Measurements from ENCODE around the gene HPRT1. TPM values are rescaled to one million over a fixed set of nuclear protein-coding genes. Genes with fewer than 3 reads are reported as not detected.

The HPRT1 gene
- total RNA-seq, 1 donor from 2014 or later, result 15.2 TPM

DNA sequence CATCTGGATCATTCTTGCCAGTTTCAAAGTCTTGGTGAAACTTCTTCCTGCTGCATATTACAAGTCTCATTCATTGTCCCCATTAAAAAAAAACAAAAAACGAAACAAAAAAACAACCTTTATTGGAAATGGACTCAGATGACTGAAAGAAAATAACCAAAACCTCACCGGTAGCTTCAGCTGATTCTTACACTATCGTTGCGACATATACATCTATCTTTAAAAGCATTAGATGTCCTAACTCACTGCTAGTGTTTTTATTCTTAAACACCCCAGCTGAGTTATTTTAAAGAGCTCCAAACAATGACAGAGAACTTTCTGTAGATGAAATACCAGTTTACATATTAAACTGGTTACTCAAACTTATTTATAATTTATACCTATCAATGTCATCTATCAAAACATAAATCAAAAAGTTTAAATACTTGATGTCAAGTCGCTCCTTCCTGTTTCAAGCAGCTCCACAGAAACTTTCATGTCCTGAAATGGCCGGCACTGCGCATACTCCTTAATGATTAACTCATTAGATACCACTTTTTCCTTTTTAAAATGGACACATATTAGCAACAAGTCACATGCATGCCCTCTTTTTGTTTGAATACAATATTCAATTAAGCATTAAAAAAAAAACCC, 87.2 kb downstream of the HPRT1 start:
- no peaks in the 10 kb centered on the region for H3K4me1 ChIP-seq
- no peak for DNase-seq
- intact Hi-C loops (cut with DNase I), result no loop called here
- no peak overlapping the region for H3K4me3 ChIP-seq
- H3K27me3 ChIP-seq, result peaks cover 20% of the 10 kb centered on the region
- H3K9me3 ChIP-seq, result no peaks in the 10 kb centered on the region
- no peak for ATAC-seq
- no peak overlapping the region for H3K27ac ChIP-seq
- TF ChIP-seq, protein P1, sequence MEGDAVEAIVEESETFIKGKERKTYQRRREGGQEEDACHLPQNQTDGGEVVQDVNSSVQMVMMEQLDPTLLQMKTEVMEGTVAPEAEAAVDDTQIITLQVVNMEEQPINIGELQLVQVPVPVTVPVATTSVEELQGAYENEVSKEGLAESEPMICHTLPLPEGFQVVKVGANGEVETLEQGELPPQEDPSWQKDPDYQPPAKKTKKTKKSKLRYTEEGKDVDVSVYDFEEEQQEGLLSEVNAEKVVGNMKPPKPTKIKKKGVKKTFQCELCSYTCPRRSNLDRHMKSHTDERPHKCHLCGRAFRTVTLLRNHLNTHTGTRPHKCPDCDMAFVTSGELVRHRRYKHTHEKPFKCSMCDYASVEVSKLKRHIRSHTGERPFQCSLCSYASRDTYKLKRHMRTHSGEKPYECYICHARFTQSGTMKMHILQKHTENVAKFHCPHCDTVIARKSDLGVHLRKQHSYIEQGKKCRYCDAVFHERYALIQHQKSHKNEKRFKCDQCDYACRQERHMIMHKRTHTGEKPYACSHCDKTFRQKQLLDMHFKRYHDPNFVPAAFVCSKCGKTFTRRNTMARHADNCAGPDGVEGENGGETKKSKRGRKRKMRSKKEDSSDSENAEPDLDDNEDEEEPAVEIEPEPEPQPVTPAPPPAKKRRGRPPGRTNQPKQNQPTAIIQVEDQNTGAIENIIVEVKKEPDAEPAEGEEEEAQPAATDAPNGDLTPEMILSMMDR (IDR thresholded peaks at IDR 0.05), result no peak
- H3K36me3 ChIP-seq, result no peaks in the 10 kb centered on the region

DNA sequence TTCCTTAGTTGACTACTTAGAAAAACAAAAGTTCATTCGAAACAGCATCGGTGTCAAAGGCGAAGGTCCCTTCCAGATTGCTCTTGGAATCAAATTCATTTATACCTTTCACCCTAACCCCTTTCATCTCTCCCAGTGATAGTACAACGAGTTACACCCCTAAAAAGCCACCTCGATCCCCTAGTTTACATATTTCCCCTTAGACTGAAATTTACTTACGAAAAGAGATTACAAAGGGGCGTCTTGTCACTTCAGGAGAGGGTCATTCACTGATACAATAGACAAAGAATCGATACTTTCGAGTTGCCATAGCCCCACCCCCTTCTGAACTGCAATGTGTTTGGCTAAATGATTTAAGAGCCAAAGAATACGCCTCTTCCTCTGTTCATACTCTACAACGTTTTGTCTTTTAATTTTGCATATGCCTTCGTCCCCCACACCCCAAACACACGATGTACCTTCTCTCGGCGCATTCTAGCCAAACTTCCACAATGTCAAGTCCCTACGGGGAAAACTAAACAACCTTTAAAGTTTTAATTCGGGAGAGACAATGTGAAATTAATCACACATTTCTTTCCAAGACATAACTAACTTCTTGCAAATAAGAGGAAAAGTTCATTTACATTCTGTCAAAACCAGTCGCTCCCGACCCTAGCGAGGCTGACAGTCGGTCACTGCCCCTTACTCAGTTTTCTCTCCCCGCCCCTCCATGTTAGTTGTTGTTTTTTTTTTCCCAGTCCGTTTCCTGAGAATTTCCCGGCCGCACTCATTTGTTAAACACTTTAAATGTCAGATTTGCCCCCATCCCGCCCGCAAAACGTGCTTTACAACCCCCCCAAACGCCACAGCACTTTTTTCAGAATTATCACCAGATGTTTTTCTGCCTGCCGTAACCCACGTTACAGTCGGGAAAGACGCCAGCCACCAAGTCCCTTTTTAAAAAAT, 88.6 kb downstream of the HPRT1 start:
- H3K27me3 ChIP-seq, result peaks cover 20% of the 10 kb centered on the region
- H3K27ac ChIP-seq, result no peak overlapping the region
- peak overlapping the region; percentile 51 for H3K4me3 ChIP-seq
- ATAC-seq, result no peak
- DNase-seq, result no peak
- no peaks in the 10 kb centered on the region for H3K36me3 ChIP-seq
- intact Hi-C loops (cut with DNase I), result no loop called here
- TF ChIP-seq, protein P1 (IDR thresholded peaks at IDR 0.05), result no peak
- H3K4me1 ChIP-seq, result no peaks in the 10 kb centered on the region
- no peaks in the 10 kb centered on the region for H3K9me3 ChIP-seq

Small RNA genes lying within 50 kb of the gene (microRNA-seq; reads per million reads assigned to microRNA genes)
- gene MIR424 (ENCODE audit: borderline microRNAs expressed) (3,218 reads per million, percentile 91 among the genes with 10 or more reads in this experiment), gene MIR450A1 (ENCODE audit: borderline microRNAs expressed) (0.99 reads per million), gene MIR450A2 (ENCODE audit: borderline microRNAs expressed) (1.2 reads per million), gene MIR450B (ENCODE audit: borderline microRNAs expressed) (3.5 reads per million, percentile 23 among the genes with 10 or more reads in this experiment), gene MIR503 (ENCODE audit: borderline microRNAs expressed) (21.3 reads per million, percentile 44 among the genes with 10 or more reads in this experiment), gene MIR542 (ENCODE audit: borderline microRNAs expressed) (35.7 reads per million, percentile 52 among the genes with 10 or more reads in this experiment)

Other genes with a start within 250 kb of the HPRT1 start
- gene CCDC160, start 223.0 kb upstream of the HPRT1 start, total RNA-seq, result not detected
- gene PHF6, start 86.9 kb upstream of the HPRT1 start, total RNA-seq, result 16.2 TPM
- not detected for gene PLAC1, start 198.3 kb downstream of the HPRT1 start, total RNA-seq

Measured in upper lobe of right lung (tissue), 1 donor.